ENCODE results near the gene MTG1. TPM values are rescaled to one million over a fixed set of nuclear protein-coding genes. Genes with fewer than 3 reads are reported as not detected.

Gene MTG1
- total and polyA plus RNA-seq, 12 donors: 24.0 to 118 (median 48.8) TPM

GRCh38 chr10:133401981-133402725 lies 8.2 kb downstream of the MTG1 start:
- no peak overlapping the region for H3K4me3 ChIP-seq
- H3K4me1 ChIP-seq (replicated peaks in 1 of 2): peaks cover 9 to 13% of the 10 kb centered on the region in 2 donors
- no peaks in the 10 kb centered on the region for H3K9me3 ChIP-seq (replicated peaks in 1 of 3)
- H3K36me3 ChIP-seq (replicated peaks in 1 of 2): peaks cover 0 to 54% of the 10 kb centered on the region in 2 donors
- DNase-seq: peak in 2 of 7 donors; percentile 19 to 43
- TF ChIP-seq POLR2A (IDR thresholded peaks at IDR 0.05) (no peak), CTCF (IDR thresholded peaks at IDR 0.05) (no peak)
- intact Hi-C loops (cut with DNase I): no loop called here
- H3K27me3 ChIP-seq: no peaks in the 10 kb centered on the region
- no peak overlapping the region for H3K27ac ChIP-seq
- 92 to 97% (median 94%) methylated on average over 10 to 21 of the region's 21 CpGs for WGBS, 4 donors

- Histone ChIP-seq H3K9me3 (replicated peaks in 1 of 3) (no peaks in the 10 kb centered on the region), H3K36me3 (replicated peaks in 1 of 2) (peaks cover 0 to 45% of the 10 kb centered on the region in 2 donors), H3K27ac (no peak overlapping the region), H3K4me3 (no peak overlapping the region), H3K27me3 (no peaks in the 10 kb centered on the region), H3K4me1 (replicated peaks in 1 of 2) (peaks cover 9 to 13% of the 10 kb centered on the region in 2 donors)
- peak in 2 of 7 donors; percentile 13 to 35 for DNase-seq
- no peak for TF ChIP-seq CTCF (IDR thresholded peaks at IDR 0.05)
- intact Hi-C loops (cut with DNase I): no loop called here
- 87 to 91% (median 88%) methylated on average over 16 of the region's 16 CpGs for WGBS, 4 donors
Measured at GRCh38 chr10:133403359-133403758, 9.4 kb downstream of the MTG1 start.

- peaks cover 0 to 41% of the 10 kb centered on the region in 2 donors for H3K36me3 ChIP-seq (replicated peaks in 1 of 2)
- 93 to 97% (median 95%) methylated on average over 5 of the region's 5 CpGs for WGBS, 4 donors
Measured at GRCh38 chr10:133403784-133404183, 9.8 kb downstream of the MTG1 start.

GRCh38 chr10:133405272-133405671 lies 11.3 kb downstream of the MTG1 start:
- Histone ChIP-seq H3K4me1 (replicated peaks in 1 of 2) (peaks cover 9 to 12% of the 10 kb centered on the region in 2 donors), H3K27me3 (no peaks in the 10 kb centered on the region), H3K27ac (no peak overlapping the region), H3K4me3 (no peak overlapping the region), H3K9me3 (replicated peaks in 1 of 3) (no peaks in the 10 kb centered on the region), H3K36me3 (replicated peaks in 1 of 2) (peaks cover 0 to 35% of the 10 kb centered on the region in 2 donors)
- intact Hi-C loops (cut with DNase I): no loop called here
- TF ChIP-seq POLR2A (IDR thresholded peaks at IDR 0.05) (no peak), CTCF (IDR thresholded peaks at IDR 0.05) (no peak)
- 58 to 66% (median 63%) methylated on average over 2 of the region's 2 CpGs for WGBS, 4 donors
- no peak for DNase-seq

More at GRCh38 chr10:133403784-133404183, 9.8 kb downstream of the MTG1 start:
- intact Hi-C loops (cut with DNase I): no loop called here
- H3K9me3 ChIP-seq (replicated peaks in 1 of 3): no peaks in the 10 kb centered on the region
- H3K27me3 ChIP-seq: no peaks in the 10 kb centered on the region
- H3K27ac ChIP-seq: no peak overlapping the region
- DNase-seq: peak in 1 of 7 donors; percentile 17
- TF ChIP-seq POLR2A (IDR thresholded peaks at IDR 0.05): no peak
- no peak for TF ChIP-seq CTCF (IDR thresholded peaks at IDR 0.05)
- no peak overlapping the region for H3K4me3 ChIP-seq
- peaks cover 9 to 13% of the 10 kb centered on the region in 2 donors for H3K4me1 ChIP-seq (replicated peaks in 1 of 2)

Measured in adrenal gland (tissue), 12 donors.